Endothelial cell of umbilical vein (primary cell): ENCODE results near the gene GNE. TPM values are rescaled to one million over a fixed set of nuclear protein-coding genes. Genes with fewer than 3 reads are reported as not detected.
"Not testable (repeated sequence)": the region's sequence is repeated elsewhere in the genome, so short reads cannot be mapped to it uniquely, and the experiment has no call there.

Experiments
- BruUV-seq: library from RNA; stranded (reverse); fragments of 400-500 nt; replicated peaks from 2 replicates; lab custom pipeline; 2021; lab: Mats Ljungman, UMichigan
- CTCF ChIA-PET: fragments of 300-600, 350-600 bp; sonication (Branson Sonifier 250); formaldehyde crosslinking; loops from one replicate; lab custom pipeline; 2021; ENCODE audit warnings: antibody characterized with exemption, inconsistent platforms; lab: Charles Lee
- POLR2A ChIA-PET: fragments of 300-600, 350-600 bp; sonication (Branson Sonifier 250); formaldehyde crosslinking; loops from one replicate; lab custom pipeline; 2021; ENCODE audit warnings: antibody characterized with exemption, inconsistent platforms; lab: Charles Lee
- DNase-seq: peaks from one replicate; pipeline ENCODE4 v3.0.0-alpha.2; 2011; ENCODE audit warnings: low read depth, low spot score
- FAIRE-seq: peaks from 2 replicates; lab custom pipeline; 2011; peaks lifted over from hg19 to GRCh38; lab: Jason Lieb, UNC
- H2AFZ ChIP-seq: 2 replicates; pipeline ENCODE4 v1.6.0; 2012; ENCODE audit warnings: low read depth, low read length, control low read depth, inconsistent platforms
- H3K27ac ChIP-seq: 2 replicates; pipeline ENCODE4 v1.5.1; 2011; ENCODE audit warnings: low read depth, mild to moderate bottlenecking, control low read depth, low read length, moderate library complexity; ENCODE audit not compliant: insufficient read depth
- H3K27me3 ChIP-seq, 2 experiments: 2 replicates each; pipeline versions ENCODE4 v1.6.0 to v1.6.1; 2011; ENCODE audit warnings: low read length in 2 of 2, mixed read lengths in 1 of 2; ENCODE audit not compliant: control insufficient read depth in 2 of 2, insufficient read depth in 2 of 2
- H3K36me3 ChIP-seq, 2 experiments: 2 replicates in 1 of 2; 3 replicates in 1 of 2; pipeline ENCODE4 v1.5.1; 2011; ENCODE audit warnings: low read length in 2 of 2, mild to moderate bottlenecking in 1 of 2, moderate library complexity in 1 of 2; ENCODE audit not compliant: control insufficient read depth in 2 of 2, insufficient read depth in 2 of 2; ENCODE audit errors: extremely low read depth in 1 of 2
- H3K4me1 ChIP-seq: 3 replicates; pipeline ENCODE4 v1.5.1; 2011; ENCODE audit warnings: mild to moderate bottlenecking, low read length; ENCODE audit not compliant: control insufficient read depth, insufficient read depth; ENCODE audit errors: extremely low read depth
- H3K4me2 ChIP-seq: 2 replicates; pipeline ENCODE4 v1.6.1; 2011; ENCODE audit warnings: low read length, control low read depth, mixed read lengths; ENCODE audit not compliant: insufficient read depth
- H3K4me3 ChIP-seq, 3 experiments: fragments of 200-600 bp in 1 of 3; sonication (generic), shearing (Covaris generic) in 1 of 3; replicated peaks in 1 of 3; 2 replicates each; pipeline ENCODE4 v1.5.1; 2011 to 2016; ENCODE audit warnings: control low read depth in 3 of 3, low read length in 3 of 3, mild to moderate bottlenecking in 2 of 3, inconsistent platforms in 1 of 3, low read depth in 1 of 3, moderate library complexity in 1 of 3; ENCODE audit not compliant: insufficient read depth in 1 of 3
- H3K79me2 ChIP-seq: 2 replicates; pipeline ENCODE4 v1.6.0; 2012; ENCODE audit warnings: low read length, inconsistent platforms; ENCODE audit not compliant: control insufficient read depth, insufficient read depth
- H3K9ac ChIP-seq: replicated peaks from 2 replicates; pipeline ENCODE3; 2011; ENCODE audit warnings: low read length, control low read depth; ENCODE audit not compliant: insufficient read depth; ENCODE audit errors: extremely low read depth
- H3K9me1 ChIP-seq: replicated peaks from 3 replicates; pipeline ENCODE4 v1.6.0; 2011; ENCODE audit warnings: mild to moderate bottlenecking, low read length; ENCODE audit not compliant: control insufficient read depth, insufficient read depth; ENCODE audit errors: extremely low read depth
- H3K9me3 ChIP-seq: replicated peaks from 2 replicates; pipeline ENCODE4 v1.5.1; 2012; ENCODE audit warnings: low read length, inconsistent platforms; ENCODE audit not compliant: control insufficient read depth, insufficient read depth
- H4K20me1 ChIP-seq: replicated peaks from 2 replicates; pipeline ENCODE3; 2011; ENCODE audit warnings: mild to moderate bottlenecking, low read length; ENCODE audit not compliant: control insufficient read depth, insufficient read depth; ENCODE audit errors: extremely low read depth
- EZH2 ChIP-seq: IDR thresholded peaks from 2 replicates; pipeline ENCODE4 v1.6.1; 2012; ENCODE audit warnings: borderline replicate concordance, low read depth, mild to moderate bottlenecking, moderate library complexity, low read length, inconsistent platforms; ENCODE audit not compliant: severe bottlenecking
- FOS ChIP-seq: IDR thresholded peaks from 2 replicates; pipeline ENCODE4 v1.6.1; 2011; ENCODE audit warnings: mild to moderate bottlenecking, low read length, moderate library complexity, borderline replicate concordance; ENCODE audit not compliant: insufficient read depth
- GATA2 ChIP-seq: IDR thresholded peaks from 2 replicates; pipeline ENCODE4 v1.7.0; 2011; ENCODE audit warnings: low read depth, mild to moderate bottlenecking, moderate library complexity, mixed read lengths, low read length; ENCODE audit not compliant: insufficient read length, insufficient read depth
- JUN ChIP-seq: IDR thresholded peaks from 2 replicates; pipeline ENCODE4 v1.6.1; 2011; ENCODE audit warnings: borderline replicate concordance, low read depth; ENCODE audit not compliant: insufficient read length, insufficient read depth
- MAX ChIP-seq: IDR thresholded peaks from 2 replicates; pipeline ENCODE4 v1.6.1; 2011; ENCODE audit not compliant: insufficient read depth, insufficient read length
- POLR2A ChIP-seq: IDR thresholded peaks from 2 replicates; pipeline ENCODE4 v1.6.1; 2012; ENCODE audit warnings: low read depth, mild to moderate bottlenecking, control low read depth, low read length
- POLR2AphosphoS5 ChIP-seq: IDR thresholded peaks from 2 replicates; pipeline ENCODE4 v1.6.1; 2012; ENCODE audit warnings: low read depth, mild to moderate bottlenecking, control low read depth, low read length, moderate library complexity; ENCODE audit not compliant: insufficient read depth
- dilution Hi-C: fragments of 300-500 bp; cut with MboI; formaldehyde crosslinking; loops from one replicate; pipeline ENCODE4 v1.15.0; 2019; ENCODE audit warnings: low sequenced_read_pairs; ENCODE audit not compliant: extremely low pct_ligation_motif_present
- intact Hi-C: fragments of 100-400 bp; cut with micrococcal nuclease; formaldehyde crosslinking; loops from one replicate; pipeline ENCODE4 v1.10.0; 2022
- polyA plus RNA-seq, 4 experiments: library from polyadenylated mRNA; depleted of rRNA in 3 of 4; stranded (reverse) in 3 of 4; unstranded in 1 of 4; fragments of >200 nt; gene quantifications; 2 replicates each; pipeline versions ENCODE4 v1.2.1 to v1.2.3, GENCODE V29; 2011 to 2012; ENCODE audit warnings: missing spikeins in 1 of 4
- total RNA-seq: library from RNA; stranded (reverse); gene quantifications from 2 replicates; pipeline ENCODE4 v1.2.3, GENCODE V29; 2021
- TF ChIP-seq, protein P1 (sequence below), 2 donors: IDR thresholded peaks; 1 replicate in 1 of 2; 2 replicates in 1 of 2; pipeline ENCODE4 v1.5.1; 2011; ENCODE audit warnings: low read length in 2 of 2, mild to moderate bottlenecking in 2 of 2, moderate library complexity in 2 of 2, control low read depth in 1 of 2, inconsistent platforms in 1 of 2, low read depth in 1 of 2; ENCODE audit not compliant: insufficient read depth in 1 of 2; ENCODE audit errors: extremely low read depth in 1 of 2

The GNE gene
- total and polyA plus RNA-seq, 2 donors (not counting 3 experiments of a cell fraction or from before 2014, with no cell fraction given), result 8.5 to 11.4 TPM

DNA sequence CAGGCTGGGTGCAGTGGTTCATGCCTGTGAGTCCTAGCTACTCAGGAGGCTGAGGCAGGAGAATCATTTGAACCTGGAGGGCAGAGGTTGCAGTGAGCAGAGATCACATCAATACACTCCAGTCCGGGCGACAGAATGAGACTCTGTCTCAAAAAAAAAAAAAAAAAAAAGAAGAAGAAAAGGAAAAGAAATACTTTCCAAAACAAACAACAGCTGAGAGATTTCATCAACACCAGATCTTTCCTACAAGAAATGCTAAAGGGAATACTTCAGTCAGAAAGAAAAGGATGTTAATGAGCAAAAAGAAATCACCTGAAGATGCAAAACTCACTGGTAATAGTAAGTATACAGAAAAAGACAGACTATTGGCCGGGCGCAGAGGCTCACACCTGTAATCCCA lies 80.7 kb downstream of the GNE start:
- no peaks in the 10 kb centered on the region for H3K9me1 ChIP-seq
- CTCF ChIA-PET, result interaction anchor here (0.6 to 1.6 kb wide), 3 partner anchors 13 to 223 kb away, joined by 3 to 7 read pairs (median 4); partner anchors contain the start of gene CLTA
- FAIRE-seq, result no peak
- H3K79me2 ChIP-seq, result no peaks in the 10 kb centered on the region
- BruUV-seq, result no TSS peak
- H3K9ac ChIP-seq, result no peak overlapping the region
- H3K4me1 ChIP-seq, result no peaks in the 10 kb centered on the region
- H3K4me2 ChIP-seq, result no peak overlapping the region
- H3K27me3 ChIP-seq, result no peaks in the 10 kb centered on the region
- no peaks in the 10 kb centered on the region for H3K36me3 ChIP-seq
- TF ChIP-seq JUN (no peak), GATA2 (no peak), FOS (no peak), POLR2A (no peak), EZH2 (no peak), POLR2AphosphoS5 (no peak), MAX (no peak)
- TF ChIP-seq, protein P1, sequence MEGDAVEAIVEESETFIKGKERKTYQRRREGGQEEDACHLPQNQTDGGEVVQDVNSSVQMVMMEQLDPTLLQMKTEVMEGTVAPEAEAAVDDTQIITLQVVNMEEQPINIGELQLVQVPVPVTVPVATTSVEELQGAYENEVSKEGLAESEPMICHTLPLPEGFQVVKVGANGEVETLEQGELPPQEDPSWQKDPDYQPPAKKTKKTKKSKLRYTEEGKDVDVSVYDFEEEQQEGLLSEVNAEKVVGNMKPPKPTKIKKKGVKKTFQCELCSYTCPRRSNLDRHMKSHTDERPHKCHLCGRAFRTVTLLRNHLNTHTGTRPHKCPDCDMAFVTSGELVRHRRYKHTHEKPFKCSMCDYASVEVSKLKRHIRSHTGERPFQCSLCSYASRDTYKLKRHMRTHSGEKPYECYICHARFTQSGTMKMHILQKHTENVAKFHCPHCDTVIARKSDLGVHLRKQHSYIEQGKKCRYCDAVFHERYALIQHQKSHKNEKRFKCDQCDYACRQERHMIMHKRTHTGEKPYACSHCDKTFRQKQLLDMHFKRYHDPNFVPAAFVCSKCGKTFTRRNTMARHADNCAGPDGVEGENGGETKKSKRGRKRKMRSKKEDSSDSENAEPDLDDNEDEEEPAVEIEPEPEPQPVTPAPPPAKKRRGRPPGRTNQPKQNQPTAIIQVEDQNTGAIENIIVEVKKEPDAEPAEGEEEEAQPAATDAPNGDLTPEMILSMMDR (IDR thresholded peaks at IDR 0.05; ENCODE audit: extremely low read depth in 1 of 2, insufficient read depth in 1 of 2, low read depth in 1 of 2, low read length in 2 of 2), result no peak
- no peaks in the 10 kb centered on the region for H3K9me3 ChIP-seq
- no peak for DNase-seq
- H3K27ac ChIP-seq, result no peak overlapping the region
- POLR2A ChIA-PET, result no interaction called here
- no peaks in the 10 kb centered on the region for H4K20me1 ChIP-seq
- H3K4me3 ChIP-seq, result no peak overlapping the region
- dilution Hi-C loops, result no loop called here
- H2AFZ ChIP-seq, result no peak overlapping the region
- intact Hi-C loops, result no loop called here

DNA sequence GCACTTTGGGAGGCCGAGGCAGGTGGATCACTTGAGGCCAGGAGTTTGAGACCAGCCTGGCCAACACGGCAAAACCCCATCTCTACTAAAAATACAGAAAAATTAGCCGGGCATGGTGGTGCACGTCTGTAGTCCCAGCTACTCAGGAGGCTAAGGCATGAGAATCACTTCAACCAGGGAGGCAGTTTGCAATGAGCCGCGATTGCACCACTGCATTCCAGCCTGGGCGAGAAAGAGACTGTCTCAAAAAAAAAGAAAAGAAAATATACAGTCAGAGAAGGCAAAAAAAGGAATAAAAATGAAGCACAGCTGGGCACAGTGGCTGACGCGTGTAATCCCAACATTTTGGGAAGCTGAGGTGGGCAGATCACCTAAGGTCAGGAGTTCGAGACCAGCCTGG lies 81.8 kb downstream of the GNE start:
- H3K27ac ChIP-seq, H2AFZ ChIP-seq, H3K79me2 ChIP-seq, BruUV-seq, H3K9me3 ChIP-seq, POLR2A ChIA-PET, H3K4me2 ChIP-seq, H4K20me1 ChIP-seq, H3K36me3 ChIP-seq, dilution Hi-C loops, H3K9ac ChIP-seq, FAIRE-seq, DNase-seq, H3K9me1 ChIP-seq, intact Hi-C loops, H3K4me1 ChIP-seq, H3K4me3 ChIP-seq, H3K27me3 ChIP-seq: not testable (repeated sequence)
- CTCF ChIA-PET, result interaction anchor here (1.5 kb wide), 1 partner anchor 10 kb away, joined by 3 read pairs; no protein-coding TSS in a partner anchor

GRCh38 chr9:36175209-36175608 lies 83.0 kb downstream of the GNE start:
- DNase-seq, intact Hi-C loops, H3K4me2 ChIP-seq, H3K4me1 ChIP-seq, BruUV-seq, H3K4me3 ChIP-seq, H3K27me3 ChIP-seq, H3K36me3 ChIP-seq, H2AFZ ChIP-seq, H3K9ac ChIP-seq, H3K9me1 ChIP-seq, H3K79me2 ChIP-seq, FAIRE-seq, H3K27ac ChIP-seq, H3K9me3 ChIP-seq, dilution Hi-C loops, POLR2A ChIA-PET, H4K20me1 ChIP-seq: not testable (repeated sequence)
- CTCF ChIA-PET, result interaction anchor here (1.5 kb wide), 1 partner anchor 9 kb away, joined by 3 read pairs; no protein-coding TSS in a partner anchor
